Trophoblast cell (in vitro differentiated cells and primary cell): Measurements from ENCODE around the gene HSBP1.

Source experiments
- DNase-seq, 2 donors: peaks; one replicate each; pipeline ENCODE4 v3.0.0-alpha.2; 2016
- H2AFZ ChIP-seq: 2 replicates; pipeline ENCODE4 v1.6.1; 2013; ENCODE audit warnings: low read length, moderate library complexity, mild to moderate bottlenecking; ENCODE audit not compliant: insufficient read depth, poor library complexity
- H2AK5ac ChIP-seq: 2 replicates; pipeline ENCODE4 v1.6.1; 2013; ENCODE audit warnings: mild to moderate bottlenecking, low read length
- H2BK120ac ChIP-seq: 2 replicates; pipeline ENCODE4 v1.6.1; 2013; ENCODE audit warnings: low read length, mild to moderate bottlenecking, moderate library complexity; ENCODE audit not compliant: insufficient read depth, poor library complexity
- H2BK12ac ChIP-seq: 2 replicates; pipeline ENCODE4 v1.6.1; 2013; ENCODE audit warnings: mild to moderate bottlenecking, low read length, moderate library complexity
- H2BK5ac ChIP-seq: 2 replicates; pipeline ENCODE4 v1.6.1; 2013; ENCODE audit warnings: low read length, low read depth, moderate library complexity, mild to moderate bottlenecking; ENCODE audit not compliant: poor library complexity
- H3K14ac ChIP-seq: 2 replicates; pipeline ENCODE4 v1.6.1; 2013; ENCODE audit warnings: mild to moderate bottlenecking, low read length
- H3K18ac ChIP-seq: 2 replicates; pipeline ENCODE4 v1.6.1; 2013; ENCODE audit warnings: mild to moderate bottlenecking, low read length
- H3K23ac ChIP-seq: 2 replicates; pipeline ENCODE4 v1.6.1; 2013; ENCODE audit warnings: low read length
- H3K27ac ChIP-seq: 2 replicates; pipeline ENCODE4 v1.5.1; 2013; ENCODE audit warnings: low read depth, mild to moderate bottlenecking, inconsistent platforms, low read length, moderate library complexity
- H3K27me3 ChIP-seq: 2 replicates; pipeline ENCODE4 v1.6.1; 2013; ENCODE audit warnings: inconsistent platforms, mild to moderate bottlenecking, low read length, moderate library complexity; ENCODE audit not compliant: insufficient read depth
- H3K36me3 ChIP-seq, 2 experiments: 1 replicate in 1 of 2; 2 replicates in 1 of 2; pipeline ENCODE4 v1.6.1; 2013; ENCODE audit warnings: low read length in 2 of 2, mild to moderate bottlenecking in 2 of 2, moderate library complexity in 1 of 2; ENCODE audit not compliant: insufficient read depth in 2 of 2, control insufficient read depth in 1 of 2
- H3K4ac ChIP-seq: 2 replicates; pipeline ENCODE4 v1.6.1; 2013; ENCODE audit warnings: low read depth, mild to moderate bottlenecking, low read length, moderate library complexity
- H3K4me1 ChIP-seq, 2 experiments: 1 replicate in 1 of 2; 2 replicates in 1 of 2; pipeline ENCODE4 v1.6.1; 2013; ENCODE audit warnings: low read length in 2 of 2, mild to moderate bottlenecking in 2 of 2, moderate library complexity in 1 of 2; ENCODE audit not compliant: insufficient read depth in 2 of 2, control insufficient read depth in 1 of 2
- H3K4me2 ChIP-seq: 2 replicates; pipeline ENCODE4 v1.6.1; 2013; ENCODE audit warnings: inconsistent platforms, mild to moderate bottlenecking, low read length, moderate library complexity
- H3K4me3 ChIP-seq: 2 replicates; pipeline ENCODE4 v1.5.1; 2013; ENCODE audit warnings: mild to moderate bottlenecking, low read depth, low read length, inconsistent platforms
- H3K79me1 ChIP-seq: one replicate; pipeline ENCODE4 v1.6.1; 2013; ENCODE audit warnings: low read length
- H3K79me2 ChIP-seq: 2 replicates; pipeline ENCODE4 v1.6.1; 2013; ENCODE audit warnings: low read length, mild to moderate bottlenecking; ENCODE audit not compliant: control insufficient read depth, insufficient read depth, poor library complexity
- H3K9ac ChIP-seq: 2 replicates; pipeline ENCODE4 v1.6.1; 2013; ENCODE audit warnings: mild to moderate bottlenecking, low read length
- H3K9me3 ChIP-seq: 2 replicates; pipeline ENCODE4 v1.6.1; 2013; ENCODE audit warnings: low read depth, mild to moderate bottlenecking, control low read depth, inconsistent platforms, low read length; ENCODE audit not compliant: insufficient read depth
- H4K12ac ChIP-seq: 2 replicates; pipeline ENCODE4 v1.6.1; 2013; ENCODE audit warnings: low read depth, mild to moderate bottlenecking, low read length, moderate library complexity
- H4K8ac ChIP-seq: 2 replicates; pipeline ENCODE4 v1.6.1; 2013; ENCODE audit warnings: low read depth, mild to moderate bottlenecking, low read length, moderate library complexity
- H4K91ac ChIP-seq: one replicate; pipeline ENCODE4 v1.6.1; 2013; ENCODE audit warnings: low read depth, mild to moderate bottlenecking, low read length, moderate library complexity
- WGBS: extraction: QIAGEN DNeasy Blood & Tissue Kit; methylation state at CpG from one replicate; pipeline ENCODE4 v1.1.7; 2013; ENCODE audit warnings: missing lambda C conversion rate; ENCODE audit not compliant: insufficient read length, insufficient coverage; ENCODE audit errors: extremely low coverage; 5-methylcytosine and 5-hydroxymethylcytosine counted together

The HSBP1 gene

GRCh38 chr16:83803811-83804210 lies 4.0 kb upstream of the HSBP1 start:
- WGBS: no CpG with 5 or more reads among the region's 3 CpGs
- Histone ChIP-seq H3K4me3 (no peak overlapping the region), H3K9ac (no peak overlapping the region), H3K9me3 (no peaks in the 10 kb centered on the region), H4K91ac (no peak overlapping the region), H3K4ac (no peak overlapping the region), H3K18ac (no peak overlapping the region), H3K36me3 (no peaks in the 10 kb centered on the region), H4K12ac (no peak overlapping the region), H3K4me2 (no peak overlapping the region), H3K14ac (no peak overlapping the region), H2BK5ac (no peak overlapping the region), H2BK120ac (no peak overlapping the region), H3K27ac (no peak overlapping the region), H2AK5ac (no peak overlapping the region), H2BK12ac (no peak overlapping the region), H4K8ac (no peak overlapping the region), H3K23ac (no peak overlapping the region), H3K27me3 (no peaks in the 10 kb centered on the region), H3K79me1 (peaks cover 5% of the 10 kb centered on the region), H3K4me1 (peaks cover 5 to 8% of the 10 kb centered on the region in 2 experiments), H3K79me2 (peaks cover 9% of the 10 kb centered on the region), H2AFZ (no peak overlapping the region)
- no peak for DNase-seq

- H3K4me3 ChIP-seq: no peak overlapping the region
- H4K8ac ChIP-seq: no peak overlapping the region
- no peaks in the 10 kb centered on the region for H3K9me3 ChIP-seq
- no peak overlapping the region for H2AK5ac ChIP-seq
- peaks cover 13% of the 10 kb centered on the region for H3K79me2 ChIP-seq
- H3K9ac ChIP-seq: no peak overlapping the region
- no peaks in the 10 kb centered on the region for H3K36me3 ChIP-seq
- no peak for DNase-seq
- H3K14ac ChIP-seq: no peak overlapping the region
- no peak overlapping the region for H3K23ac ChIP-seq
- H4K12ac ChIP-seq: no peak overlapping the region
- no peak overlapping the region for H3K18ac ChIP-seq
- WGBS: no CpG with 5 or more reads among the region's 5 CpGs
- H3K27me3 ChIP-seq: no peaks in the 10 kb centered on the region
- H3K4ac ChIP-seq: no peak overlapping the region
- no peak overlapping the region for H2AFZ ChIP-seq
- H3K4me2 ChIP-seq: no peak overlapping the region
- H2BK120ac ChIP-seq: no peak overlapping the region
- H3K4me1 ChIP-seq: peaks cover 8 to 11% of the 10 kb centered on the region in 2 experiments
- H2BK12ac ChIP-seq: no peak overlapping the region
- H3K27ac ChIP-seq: no peak overlapping the region
- no peak overlapping the region for H4K91ac ChIP-seq
- peaks cover 5% of the 10 kb centered on the region for H3K79me1 ChIP-seq
- H2BK5ac ChIP-seq: no peak overlapping the region
These were observed 3.4 kb upstream of the HSBP1 start for GRCh38 chr16:83804366-83804765.

GRCh38 chr16:83806036-83806435 lies 1.7 kb upstream of the HSBP1 start:
- peaks cover 13% of the 10 kb centered on the region for H3K79me2 ChIP-seq
- H4K8ac ChIP-seq: no peak overlapping the region
- peaks cover 5% of the 10 kb centered on the region for H3K79me1 ChIP-seq
- no peak overlapping the region for H3K14ac ChIP-seq
- no peaks in the 10 kb centered on the region for H3K27me3 ChIP-seq
- no CpG with 5 or more reads among the region's 5 CpGs for WGBS
- DNase-seq: no peak
- no peak overlapping the region for H2AK5ac ChIP-seq
- no peak overlapping the region for H2AFZ ChIP-seq
- H3K4me3 ChIP-seq: no peak overlapping the region
- H3K4me2 ChIP-seq: no peak overlapping the region
- no peak overlapping the region for H3K4ac ChIP-seq
- no peak overlapping the region for H4K12ac ChIP-seq
- no peak overlapping the region for H3K18ac ChIP-seq
- no peaks in the 10 kb centered on the region for H3K9me3 ChIP-seq
- H3K23ac ChIP-seq: no peak overlapping the region
- no peak overlapping the region for H4K91ac ChIP-seq
- H3K36me3 ChIP-seq: peaks cover 0 to 1% of the 10 kb centered on the region in 2 experiments
- no peak overlapping the region for H2BK5ac ChIP-seq
- peaks cover 8 to 13% of the 10 kb centered on the region in 2 experiments for H3K4me1 ChIP-seq
- H3K27ac ChIP-seq: no peak overlapping the region
- H3K9ac ChIP-seq: no peak overlapping the region
- H2BK12ac ChIP-seq: no peak overlapping the region
- no peak overlapping the region for H2BK120ac ChIP-seq

- Histone ChIP-seq H2AFZ (no peak overlapping the region), H3K4ac (no peak overlapping the region), H3K9me3 (no peaks in the 10 kb centered on the region), H4K91ac (no peak overlapping the region), H2AK5ac (no peak overlapping the region), H3K4me3 (no peak overlapping the region), H2BK12ac (no peak overlapping the region), H3K4me1 (peaks cover 8 to 13% of the 10 kb centered on the region in 2 experiments), H3K18ac (no peak overlapping the region), H3K79me1 (peaks cover 5% of the 10 kb centered on the region), H3K14ac (no peak overlapping the region), H3K9ac (no peak overlapping the region), H3K27me3 (no peaks in the 10 kb centered on the region), H3K27ac (no peak overlapping the region), H4K8ac (no peak overlapping the region), H4K12ac (no peak overlapping the region), H3K4me2 (no peak overlapping the region), H2BK120ac (no peak overlapping the region), H2BK5ac (no peak overlapping the region), H3K23ac (no peak overlapping the region), H3K36me3 (peaks cover 0 to 1% of the 10 kb centered on the region in 2 experiments), H3K79me2 (peaks cover 13% of the 10 kb centered on the region)
- DNase-seq: no peak
- WGBS: no CpG with 5 or more reads among the region's 6 CpGs
These were observed 1.0 kb upstream of the HSBP1 start for GRCh38 chr16:83806731-83807130.
